HEK293 (cell line): Measurements from ENCODE around the gene SRL.

Experiments used
- KLF16 ChIP-seq: fragments of 450-650 bp; formaldehyde crosslinking; IDR thresholded peaks from 2 replicates; pipeline ENCODE4 v1.5.1; 2017; ENCODE audit warnings: missing biosample characterization, missing genetic modification characterization
- PRDM4 ChIP-seq: fragments of 450-650 bp; formaldehyde crosslinking; IDR thresholded peaks from 2 replicates; pipeline ENCODE4 v1.5.1; 2017; ENCODE audit warnings: missing biosample characterization, missing genetic modification characterization
- REST ChIP-seq: fragments of 450-650 bp; formaldehyde crosslinking; IDR thresholded peaks from 2 replicates; pipeline ENCODE4 v1.5.1; 2016; ENCODE audit warnings: missing biosample characterization, missing genetic modification characterization
- SALL2 ChIP-seq: fragments of 450-650 bp; formaldehyde crosslinking; IDR thresholded peaks from 2 replicates; pipeline ENCODE4 v1.5.0; 2017; ENCODE audit warnings: missing biosample characterization, mild to moderate bottlenecking, missing genetic modification characterization, borderline replicate concordance
- SCRT1 ChIP-seq: fragments of 450-650 bp; formaldehyde crosslinking; IDR thresholded peaks from 2 replicates; pipeline ENCODE4 v1.5.1; 2016; ENCODE audit warnings: missing biosample characterization, missing genetic modification characterization, borderline replicate concordance
- ZBTB1 ChIP-seq: fragments of 450-650 bp; formaldehyde crosslinking; IDR thresholded peaks from 2 replicates; pipeline ENCODE4 v1.5.1; 2016; ENCODE audit warnings: missing biosample characterization, missing genetic modification characterization
- ZBTB10 ChIP-seq: fragments of 450-650 bp; formaldehyde crosslinking; IDR thresholded peaks from 2 replicates; pipeline ENCODE4 v1.5.1; 2016; ENCODE audit warnings: missing biosample characterization, missing genetic modification characterization
- ZBTB20 ChIP-seq: fragments of 450-650 bp; formaldehyde crosslinking; IDR thresholded peaks from 2 replicates; pipeline ENCODE4 v1.5.1; 2016; ENCODE audit warnings: missing biosample characterization, missing genetic modification characterization
- ZBTB21 ChIP-seq: fragments of 450-650 bp; formaldehyde crosslinking; IDR thresholded peaks from 2 replicates; pipeline ENCODE4 v1.5.1; 2017; ENCODE audit warnings: missing biosample characterization, missing genetic modification characterization
- ZBTB6 ChIP-seq: fragments of 450-650 bp; formaldehyde crosslinking; IDR thresholded peaks from 2 replicates; pipeline ENCODE4 v1.5.1; 2017; ENCODE audit warnings: missing biosample characterization, missing genetic modification characterization
- ZNF148 ChIP-seq: fragments of 450-650 bp; formaldehyde crosslinking; IDR thresholded peaks from 2 replicates; pipeline ENCODE4 v1.5.0; 2017; ENCODE audit warnings: missing biosample characterization, missing genetic modification characterization, borderline replicate concordance
- ZNF16 ChIP-seq: fragments of 450-650 bp; formaldehyde crosslinking; IDR thresholded peaks from 2 replicates; pipeline ENCODE4 v1.5.1; 2016; ENCODE audit warnings: low read depth, missing biosample characterization, missing genetic modification characterization
- ZNF19 ChIP-seq: fragments of 450-650 bp; formaldehyde crosslinking; IDR thresholded peaks from 2 replicates; pipeline ENCODE4; 2016; ENCODE audit warnings: missing biosample characterization, missing genetic modification characterization, low read depth
- ZNF214 ChIP-seq: fragments of 450-650 bp; formaldehyde crosslinking; IDR thresholded peaks from 2 replicates; pipeline ENCODE4 v1.5.1; 2017; ENCODE audit warnings: missing biosample characterization, mild to moderate bottlenecking, missing genetic modification characterization, borderline replicate concordance
- ZNF239 ChIP-seq: fragments of 450-650 bp; formaldehyde crosslinking; IDR thresholded peaks from 2 replicates; pipeline ENCODE4 v1.5.1; 2016; ENCODE audit warnings: missing biosample characterization, missing genetic modification characterization
- ZNF248 ChIP-seq: fragments of 450-650 bp; formaldehyde crosslinking; IDR thresholded peaks from 2 replicates; pipeline ENCODE4 v1.5.1; 2017; ENCODE audit warnings: missing biosample characterization, missing genetic modification characterization
- ZNF366 ChIP-seq: fragments of 450-650 bp; formaldehyde crosslinking; conservative IDR thresholded peaks from 2 replicates; pipeline ENCODE4 v1.5.1; 2016; ENCODE audit warnings: missing biosample characterization, missing genetic modification characterization
- ZNF394 ChIP-seq: fragments of 450-650 bp; formaldehyde crosslinking; IDR thresholded peaks from 2 replicates; pipeline ENCODE4 v1.5.1; 2016; ENCODE audit warnings: missing biosample characterization, missing genetic modification characterization, mild to moderate bottlenecking, moderate library complexity, borderline replicate concordance
- ZNF426 ChIP-seq: fragments of 450-650 bp; formaldehyde crosslinking; IDR thresholded peaks from 2 replicates; pipeline ENCODE4 v1.5.1; 2017; ENCODE audit warnings: missing biosample characterization, missing genetic modification characterization, mild to moderate bottlenecking, inconsistent platforms, moderate library complexity
- ZNF530 ChIP-seq: fragments of 450-650 bp; formaldehyde crosslinking; IDR thresholded peaks from 2 replicates; pipeline ENCODE4 v1.5.1; 2016; ENCODE audit warnings: low read depth, missing biosample characterization, missing genetic modification characterization
- ZNF626 ChIP-seq: fragments of 450-650 bp; sonication (Bioruptor Pico); formaldehyde crosslinking; IDR thresholded peaks from 2 replicates; pipeline ENCODE4 v1.5.1; 2018; ENCODE audit warnings: missing biosample characterization, missing genetic modification characterization, inconsistent platforms
- ZNF768 ChIP-seq: fragments of 450-650 bp; formaldehyde crosslinking; IDR thresholded peaks from 2 replicates; pipeline ENCODE4 v1.5.1; 2018; ENCODE audit warnings: missing biosample characterization, mild to moderate bottlenecking, missing genetic modification characterization
- ZNF776 ChIP-seq: fragments of 450-650 bp; formaldehyde crosslinking; IDR thresholded peaks from 2 replicates; pipeline ENCODE4 v1.5.0; 2017; ENCODE audit warnings: missing biosample characterization, missing genetic modification characterization, borderline replicate concordance
- ZNF837 ChIP-seq: fragments of 450-650 bp; formaldehyde crosslinking; IDR thresholded peaks from 2 replicates; pipeline ENCODE4 v1.5.1; 2016; ENCODE audit warnings: missing biosample characterization, missing genetic modification characterization
- ZSCAN5A ChIP-seq: fragments of 450-650 bp; formaldehyde crosslinking; IDR thresholded peaks from 2 replicates; pipeline ENCODE4 v1.5.1; 2016; ENCODE audit warnings: missing biosample characterization, missing genetic modification characterization

The SRL gene

GRCh38 chr16:4183237-4184037 lies 58.4 kb downstream of the SRL start (continued):
- TF ChIP-seq ZNF19 (tag by site-specific recombination) (no peak), ZNF768 (tag by site-specific recombination) (no peak), ZNF837 (tag by site-specific recombination) (no peak), ZNF530 (no peak), ZBTB20 (peak; percentile 94), ZNF394 (tag by site-specific recombination) (peak; percentile 39; the same call in 1 of the 2 replicates), ZNF426 (no peak), REST (tag by site-specific recombination) (no peak), ZNF626 (tag by site-specific recombination) (no peak), ZBTB6 (tag by site-specific recombination) (peak; percentile 96), ZNF16 (no peak), PRDM4 (no peak), ZBTB21 (tag by site-specific recombination) (0 out of 2 replicates have a peak, but pooled peaks have one; percentile 53), ZBTB10 (no peak), ZSCAN5A (peak; percentile 86; the same call in 1 of the 2 replicates), ZNF214 (tag by site-specific recombination) (no peak), SCRT1 (tag by site-specific recombination) (no peak), ZNF366 (tag by site-specific recombination) (no peak; the same call in 1 of the 2 replicates), ZNF776 (tag by site-specific recombination) (no peak), ZNF148 (tag by site-specific recombination) (no peak), SALL2 (no peak), ZBTB1 (no peak), ZNF248 (tag by site-specific recombination) (no peak), KLF16 (peak; percentile 57; the same call in 1 of the 2 replicates), ZNF239 (tag by site-specific recombination) (no peak)
